Activated CD4-positive, alpha-beta memory T cell treated with anti-CD3 and anti-CD28 coated beads for 36 hours (primary cell): Measurements from ENCODE around the gene NUDT3. TPM values are rescaled to one million over a fixed set of nuclear protein-coding genes. Genes with fewer than 3 reads are reported as not detected.
A peak's percentile ranks its signal among the peaks of the same experiment; 100 is the strongest.

Experiments used
- CTCF ChIA-PET: fragments of 350-600 bp; sonication (Branson Sonifier 250); formaldehyde crosslinking; loops from one replicate; lab custom pipeline; 2021; ENCODE audit warnings: antibody characterized with exemption, inconsistent platforms; lab: Charles Lee
- POLR2A ChIA-PET: fragments of 350-600 bp; sonication (Branson Sonifier 250); formaldehyde crosslinking; loops from one replicate; lab custom pipeline; 2021; ENCODE audit warnings: antibody characterized with exemption; lab: Charles Lee
- DNase-seq: peaks from one replicate; pipeline ENCODE4 v3.0.0-alpha.2; 2020
- H3K27ac Mint-ChIP-seq: one replicate; pipeline ENCODE4 v1.8.0; 2021; ENCODE audit warnings: mixed read lengths
- H3K27me3 Mint-ChIP-seq: one replicate; pipeline ENCODE4 v1.8.0; 2021; ENCODE audit warnings: mixed read lengths
- H3K36me3 Mint-ChIP-seq: one replicate; pipeline ENCODE4 v1.8.0; 2021; ENCODE audit warnings: mixed read lengths
- H3K4me1 Mint-ChIP-seq: one replicate; pipeline ENCODE4 v1.8.0; 2021; ENCODE audit warnings: low read depth, mixed read lengths
- H3K4me3 Mint-ChIP-seq: one replicate; pipeline ENCODE4 v1.8.0; 2021; ENCODE audit warnings: mild to moderate bottlenecking, mixed read lengths
- H3K9me3 Mint-ChIP-seq: one replicate; pipeline ENCODE4 v1.8.0; 2021; ENCODE audit warnings: mixed read lengths
- intact Hi-C: fragments of 100-400 bp; cut with micrococcal nuclease; formaldehyde crosslinking; loops from one replicate; pipeline ENCODE4 v1.15.1; 2023
- microRNA-seq: library from miRNA; unstranded; fragments of <30 nt; microRNA quantifications from one replicate; pipeline ENCODE4 v1.2.0, GENCODE V29; 2022; ENCODE audit warnings: borderline number of aligned reads, borderline microRNAs expressed, borderline replicate concordance
- total RNA-seq, 2 experiments: library from RNA; stranded (reverse); gene quantifications; one replicate each; pipeline ENCODE4 v1.2.3, GENCODE V29; 2021

Gene NUDT3
- total RNA-seq, 2 experiments from 2014 or later: 12.7 to 13.4 TPM

GRCh38 chr6:34230653-34231371 is 161.7 kb downstream of the NUDT3 start:
- POLR2A ChIA-PET: interaction anchor here (0.7 kb wide), 1 partner anchor 427 kb away, joined by 3 read pairs; no protein-coding TSS in a partner anchor
- Mint-ChIP-seq H3K4me1 (peaks cover 28% of the 10 kb centered on the region), H3K27me3 (no peaks in the 10 kb centered on the region), H3K36me3 (no peaks in the 10 kb centered on the region), H3K9me3 (no peaks in the 10 kb centered on the region), H3K4me3 (no peak overlapping the region), H3K27ac (peak overlapping the region; percentile 33)
- CTCF ChIA-PET: interaction anchor here (1.6 kb wide), 1 partner anchor 14 kb away, joined by 4 read pairs; no protein-coding TSS in a partner anchor
- intact Hi-C loops: loop anchor here (10.0 kb wide), 1 partner anchor 1894 kb away; no protein-coding TSS in a partner anchor
- peak; percentile 28 for DNase-seq

GRCh38 chr6:34229877-34230276 is 162.6 kb downstream of the NUDT3 start:
- Mint-ChIP-seq H3K36me3 (no peaks in the 10 kb centered on the region), H3K4me1 (peaks cover 28% of the 10 kb centered on the region), H3K4me3 (no peak overlapping the region), H3K27me3 (no peaks in the 10 kb centered on the region), H3K9me3 (no peaks in the 10 kb centered on the region), H3K27ac (no peak overlapping the region)
- POLR2A ChIA-PET: interaction anchor here (0.7 kb wide), 2 partner anchors 12 to 428 kb away, joined by 3 to 6 read pairs; no protein-coding TSS in a partner anchor
- DNase-seq: no peak
- intact Hi-C loops: loop anchor here (10.0 kb wide), 1 partner anchor 1895 kb away; no protein-coding TSS in a partner anchor
- CTCF ChIA-PET: interaction anchor here (1.6 kb wide), 1 partner anchor 15 kb away, joined by 4 read pairs; no protein-coding TSS in a partner anchor

Small RNA genes within 50 kb of the gene (microRNA-seq; reads per million reads assigned to microRNA genes)
- gene MIR6835: not detected

Other genes with a start within 250 kb of the NUDT3 start
- under 1 TPM in 1 of 2 experiments, not detected in 1; 0.05 TPM for gene GRM4, start 246.6 kb downstream of the NUDT3 start, total RNA-seq
- gene HMGA1, start 155.8 kb downstream of the NUDT3 start, total RNA-seq: 100 to 1,000 TPM; 422 to 429 TPM
- gene SMIM29, start 143.7 kb downstream of the NUDT3 start, total RNA-seq: 10 to 100 TPM; 22.4 to 25.2 TPM
- gene RPS10, start 33.4 kb upstream of the NUDT3 start, total RNA-seq: 1,000 to 10,000 TPM; 2,106 to 2,169 TPM
- under 1 TPM; 0.10 to 0.40 TPM for gene PACSIN1, start 73.4 kb upstream of the NUDT3 start, total RNA-seq
- under 1 TPM in 1 of 2 experiments, not detected in 1; 0.33 TPM for gene SPDEF, start 163.7 kb upstream of the NUDT3 start, total RNA-seq